ENCODE measurements around the gene CYP1A1. TPM values are rescaled to one million over a fixed set of nuclear protein-coding genes. Genes with fewer than 3 reads are reported as not detected.

The CYP1A1 gene
- total and polyA plus RNA-seq, 2 experiments from 2014 or later: 0.16 to 1.4 TPM

DNA sequence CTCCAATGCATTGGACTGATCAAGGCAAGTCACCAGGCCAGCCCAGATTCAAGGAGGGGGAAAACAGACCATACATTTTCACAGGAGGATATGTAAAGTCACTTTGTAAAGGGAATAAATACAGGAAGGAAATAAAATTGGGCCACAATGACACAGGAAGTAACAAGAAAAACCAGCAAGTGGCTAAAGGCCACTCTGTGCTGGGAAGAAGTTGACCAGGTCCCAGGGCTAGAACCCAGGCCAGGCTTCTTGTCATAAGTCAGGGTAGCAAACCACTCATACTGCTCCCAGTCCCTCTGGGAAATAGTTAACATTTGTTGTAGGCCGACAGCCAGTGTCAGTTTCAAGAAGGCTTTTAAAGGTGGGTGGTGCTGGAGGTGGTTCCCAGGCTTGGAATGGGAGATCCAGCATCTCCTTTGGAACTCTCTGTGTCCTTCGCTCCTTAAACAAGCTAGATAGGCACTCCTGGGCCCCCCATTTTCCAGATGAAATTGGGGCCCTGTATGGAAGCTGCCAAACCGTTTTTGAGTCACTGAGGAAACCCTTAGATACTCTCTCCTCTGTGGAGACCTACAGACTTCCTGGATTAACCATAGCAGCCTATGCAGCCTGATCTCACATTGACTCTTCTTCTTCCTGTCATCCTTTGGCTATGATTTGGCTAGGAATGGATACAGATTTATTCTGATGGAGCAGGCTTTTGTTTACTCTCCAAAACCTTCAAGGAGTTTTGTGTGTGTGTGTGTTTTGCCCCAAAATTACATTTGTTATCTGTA is 14.8 kb downstream of the CYP1A1 start:
- Histone ChIP-seq H3K27me3 (ENCODE audit: insufficient read depth) (0 out of 2 replicates have a peak, but pooled peaks cover 3% of the 10 kb centered on the region), H3K9me2 (ENCODE audit: insufficient read depth) (no peaks in the 10 kb centered on the region), H3K4me2 (no peak overlapping the region), H3K27ac (ENCODE audit: low read depth) (no peak overlapping the region), H4K20me1 (replicated peaks; ENCODE audit: insufficient read depth) (no peaks in the 10 kb centered on the region), H3K4me1 (ENCODE audit: insufficient read depth) (no peaks in the 10 kb centered on the region), H3K4me3 (no peak overlapping the region), H3F3A (replicated peaks; ENCODE audit: low read depth) (no peaks in the 10 kb centered on the region), H2AFZ (no peak overlapping the region), H3K79me2 (replicated peaks; ENCODE audit: insufficient read depth) (no peaks in the 10 kb centered on the region), H3K36me3 (ENCODE audit: insufficient read depth) (no peaks in the 10 kb centered on the region)
- Mint-ChIP-seq H3K9me3 (no peaks in the 10 kb centered on the region; the same call in 2 of the 3 replicates), H3K4me1 (no peaks in the 10 kb centered on the region), H3K27me3 (ENCODE audit: insufficient read depth, low read depth, poor library complexity) (peaks cover 7% of the 10 kb centered on the region), H3K36me3 (ENCODE audit: low read depth) (no peaks in the 10 kb centered on the region), H3K27ac (no peak overlapping the region), H3K4me3 (no peak overlapping the region)
- DNase-seq (ENCODE audit: low spot score) (no peak), ATAC-seq (no peak)
- TF ChIP-seq JUNB (IDR thresholded peaks at IDR 0.05; ENCODE audit: unreplicated experiment): no peak
- TF ChIP-seq POLR2AphosphoS5 (IDR thresholded peaks at IDR 0.05; ENCODE audit: low read depth): no peak
- TF ChIP-seq STAT1 (IDR thresholded peaks at IDR 0.05; ENCODE audit: unreplicated experiment): no peak
- no peak for TF ChIP-seq ZNF114 (CRISPR knock-in tag; IDR thresholded peaks at IDR 0.05)
- TF ChIP-seq ZNF331 (CRISPR knock-in tag; IDR thresholded peaks at IDR 0.05; ENCODE audit: low read depth): no peak
- TF ChIP-seq, protein P1, sequence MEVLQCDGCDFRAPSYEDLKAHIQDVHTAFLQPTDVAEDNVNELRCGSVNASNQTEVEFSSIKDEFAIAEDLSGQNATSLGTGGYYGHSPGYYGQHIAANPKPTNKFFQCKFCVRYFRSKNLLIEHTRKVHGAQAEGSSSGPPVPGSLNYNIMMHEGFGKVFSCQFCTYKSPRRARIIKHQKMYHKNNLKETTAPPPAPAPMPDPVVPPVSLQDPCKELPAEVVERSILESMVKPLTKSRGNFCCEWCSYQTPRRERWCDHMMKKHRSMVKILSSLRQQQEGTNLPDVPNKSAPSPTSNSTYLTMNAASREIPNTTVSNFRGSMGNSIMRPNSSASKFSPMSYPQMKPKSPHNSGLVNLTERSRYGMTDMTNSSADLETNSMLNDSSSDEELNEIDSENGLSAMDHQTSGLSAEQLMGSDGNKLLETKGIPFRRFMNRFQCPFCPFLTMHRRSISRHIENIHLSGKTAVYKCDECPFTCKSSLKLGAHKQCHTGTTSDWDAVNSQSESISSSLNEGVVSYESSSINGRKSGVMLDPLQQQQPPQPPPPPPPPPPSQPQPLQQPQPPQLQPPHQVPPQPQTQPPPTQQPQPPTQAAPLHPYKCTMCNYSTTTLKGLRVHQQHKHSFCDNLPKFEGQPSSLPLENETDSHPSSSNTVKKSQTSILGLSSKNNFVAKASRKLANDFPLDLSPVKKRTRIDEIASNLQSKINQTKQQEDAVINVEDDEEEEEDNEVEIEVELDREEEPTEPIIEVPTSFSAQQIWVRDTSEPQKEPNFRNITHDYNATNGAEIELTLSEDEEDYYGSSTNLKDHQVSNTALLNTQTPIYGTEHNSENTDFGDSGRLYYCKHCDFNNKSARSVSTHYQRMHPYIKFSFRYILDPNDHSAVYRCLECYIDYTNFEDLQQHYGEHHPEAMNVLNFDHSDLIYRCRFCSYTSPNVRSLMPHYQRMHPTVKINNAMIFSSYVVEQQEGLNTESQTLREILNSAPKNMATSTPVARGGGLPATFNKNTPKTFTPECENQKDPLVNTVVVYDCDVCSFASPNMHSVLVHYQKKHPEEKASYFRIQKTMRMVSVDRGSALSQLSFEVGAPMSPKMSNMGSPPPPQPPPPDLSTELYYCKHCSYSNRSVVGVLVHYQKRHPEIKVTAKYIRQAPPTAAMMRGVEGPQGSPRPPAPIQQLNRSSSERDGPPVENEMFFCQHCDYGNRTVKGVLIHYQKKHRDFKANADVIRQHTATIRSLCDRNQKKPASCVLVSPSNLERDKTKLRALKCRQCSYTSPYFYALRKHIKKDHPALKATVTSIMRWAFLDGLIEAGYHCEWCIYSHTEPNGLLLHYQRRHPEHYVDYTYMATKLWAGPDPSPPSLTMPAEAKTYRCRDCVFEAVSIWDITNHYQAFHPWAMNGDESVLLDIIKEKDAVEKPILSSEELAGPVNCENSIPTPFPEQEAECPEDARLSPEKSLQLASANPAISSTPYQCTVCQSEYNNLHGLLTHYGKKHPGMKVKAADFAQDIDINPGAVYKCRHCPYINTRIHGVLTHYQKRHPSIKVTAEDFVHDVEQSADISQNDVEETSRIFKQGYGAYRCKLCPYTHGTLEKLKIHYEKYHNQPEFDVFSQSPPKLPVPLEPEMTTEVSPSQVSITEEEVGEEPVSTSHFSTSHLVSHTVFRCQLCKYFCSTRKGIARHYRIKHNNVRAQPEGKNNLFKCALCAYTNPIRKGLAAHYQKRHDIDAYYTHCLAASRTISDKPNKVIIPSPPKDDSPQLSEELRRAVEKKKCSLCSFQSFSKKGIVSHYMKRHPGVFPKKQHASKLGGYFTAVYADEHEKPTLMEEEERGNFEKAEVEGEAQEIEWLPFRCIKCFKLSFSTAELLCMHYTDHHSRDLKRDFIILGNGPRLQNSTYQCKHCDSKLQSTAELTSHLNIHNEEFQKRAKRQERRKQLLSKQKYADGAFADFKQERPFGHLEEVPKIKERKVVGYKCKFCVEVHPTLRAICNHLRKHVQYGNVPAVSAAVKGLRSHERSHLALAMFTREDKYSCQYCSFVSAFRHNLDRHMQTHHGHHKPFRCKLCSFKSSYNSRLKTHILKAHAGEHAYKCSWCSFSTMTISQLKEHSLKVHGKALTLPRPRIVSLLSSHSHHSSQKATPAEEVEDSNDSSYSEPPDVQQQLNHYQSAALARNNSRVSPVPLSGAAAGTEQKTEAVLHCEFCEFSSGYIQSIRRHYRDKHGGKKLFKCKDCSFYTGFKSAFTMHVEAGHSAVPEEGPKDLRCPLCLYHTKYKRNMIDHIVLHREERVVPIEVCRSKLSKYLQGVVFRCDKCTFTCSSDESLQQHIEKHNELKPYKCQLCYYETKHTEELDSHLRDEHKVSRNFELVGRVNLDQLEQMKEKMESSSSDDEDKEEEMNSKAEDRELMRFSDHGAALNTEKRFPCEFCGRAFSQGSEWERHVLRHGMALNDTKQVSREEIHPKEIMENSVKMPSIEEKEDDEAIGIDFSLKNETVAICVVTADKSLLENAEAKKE (CRISPR knock-in tag; IDR thresholded peaks at IDR 0.05): no peak

All from GM23338 (cell line).